HepG2 (cell line): ENCODE results near the gene CACNA2D3. TPM values are rescaled to one million over a fixed set of nuclear protein-coding genes. Genes with fewer than 3 reads are reported as not detected.

ENCODE experiments used
- ATAC-seq: fragments of 200-7000 bp; cut with Tn5 transposase; 3 replicates; pipeline ENCODE4 v1.9.1; 2020; ENCODE audit warnings: mild to moderate bottlenecking, moderate library complexity
- BruUV-seq: library from RNA; stranded (reverse); fragments of 400-500 nt; replicated peaks from 2 replicates; lab custom pipeline; 2021; lab: Mats Ljungman, UMichigan
- CTCF ChIA-PET: fragments of 300-600 bp; formaldehyde crosslinking; extraction: SDS; loops from one replicate; lab custom pipeline; 2021; ENCODE audit warnings: low total read pairs, inconsistent platforms, low intra/inter-chr PET ratio; lab: Yijun Ruan, JAX
- POLR2A ChIA-PET: fragments of 350-600 bp; sonication (Branson Sonifier 250); formaldehyde crosslinking; loops from one replicate; lab custom pipeline; 2020; ENCODE audit warnings: antibody characterized with exemption, inconsistent platforms; lab: Yijun Ruan, JAX
- DNase-seq: peaks from one replicate; pipeline ENCODE4 v3.0.0-alpha.2; 2015; ENCODE audit warnings: low spot score
- FAIRE-seq: peaks from 3 replicates; lab custom pipeline; 2011; peaks lifted over from hg19 to GRCh38; lab: Jason Lieb, UNC
- H2AFZ ChIP-seq: one replicate; pipeline ENCODE4 v1.6.1; 2011; ENCODE audit warnings: low read length, inconsistent platforms
- H3K27ac ChIP-seq: fragments of 300-600 bp; 3 replicates; pipeline ENCODE4 v1.8.0; 2011; ENCODE audit warnings: mixed run types, mild to moderate bottlenecking, mixed read lengths, low read length, inconsistent platforms; ENCODE audit not compliant: insufficient read depth; ENCODE audit errors: extremely low read length
- H3K27me3 ChIP-seq, 2 experiments: fragments of 200-600 bp in 1 of 2; 2 replicates in 1 of 2; 3 replicates in 1 of 2; pipeline versions ENCODE4 v1.6.0 to v1.8.0; 2011; ENCODE audit warnings: low read length in 2 of 2, mild to moderate bottlenecking in 2 of 2, moderate library complexity in 2 of 2, inconsistent platforms in 1 of 2; ENCODE audit not compliant: insufficient read depth in 2 of 2, control insufficient read depth in 1 of 2
- H3K36me3 ChIP-seq, 2 experiments: fragments of 200-600 bp in 1 of 2; replicated peaks in 1 of 2; 2 replicates in 1 of 2; 3 replicates in 1 of 2; pipeline versions ENCODE4 v1.5.1 to v1.8.0; 2011; ENCODE audit warnings: low read length in 2 of 2, inconsistent platforms in 1 of 2; ENCODE audit not compliant: insufficient read depth in 2 of 2, control insufficient read depth in 1 of 2
- H3K4me1 ChIP-seq: 2 replicates; pipeline ENCODE4 v1.5.1; 2012; ENCODE audit warnings: low read length, inconsistent platforms; ENCODE audit not compliant: insufficient read depth
- H3K4me2 ChIP-seq: 2 replicates; pipeline ENCODE4 v1.6.0; 2011; ENCODE audit warnings: low read depth, low read length, inconsistent platforms
- H3K4me3 ChIP-seq, 3 experiments: fragments of 200-600 bp in 1 of 3; sonication (generic), shearing (Covaris generic) in 1 of 3; replicated peaks in 1 of 3; 2 replicates each; pipeline ENCODE4 v1.5.1; 2011 to 2016; ENCODE audit warnings: low read length in 3 of 3, inconsistent platforms in 2 of 3, low read depth in 2 of 3, mild to moderate bottlenecking in 2 of 3, control low read depth in 1 of 3, mixed read lengths in 1 of 3; ENCODE audit not compliant: insufficient read depth in 1 of 3
- H3K79me2 ChIP-seq: one replicate; pipeline ENCODE4 v1.6.1; 2011; ENCODE audit warnings: low read length, inconsistent platforms; ENCODE audit not compliant: insufficient read depth
- H3K9ac ChIP-seq: 2 replicates; pipeline ENCODE4 v1.6.0; 2011; ENCODE audit warnings: mild to moderate bottlenecking, low read depth, low read length, inconsistent platforms; ENCODE audit not compliant: insufficient read depth
- H3K9me3 ChIP-seq: 2 replicates; pipeline ENCODE4 v1.5.1; 2012; ENCODE audit warnings: mild to moderate bottlenecking, low read length
- H4K20me1 ChIP-seq: 2 replicates; pipeline ENCODE4 v1.6.0; 2011; ENCODE audit warnings: inconsistent platforms, mild to moderate bottlenecking, low read length, moderate library complexity; ENCODE audit not compliant: insufficient read depth
- ARID3A ChIP-seq: IDR thresholded peaks from 2 replicates; pipeline ENCODE4 v1.6.1; 2012; ENCODE audit warnings: low read depth, low read length, improper control_type of control experiment
- ERF ChIP-seq: IDR thresholded peaks from 2 replicates; pipeline ENCODE4 v1.6.1; 2018; ENCODE audit warnings: missing biosample characterization, missing genetic modification reagents
- FOXA1 ChIP-seq, 2 experiments: fragments of 450-650 bp in 1 of 2; sonication (generic) in 1 of 2; formaldehyde crosslinking in 1 of 2; IDR thresholded peaks; 2 replicates each; pipeline versions ENCODE4 v1.4.0 to v1.6.1; 2016 to 2020; ENCODE audit warnings: missing genetic modification reagents in 1 of 2
- FOXA3 ChIP-seq: IDR thresholded peaks from 2 replicates; pipeline ENCODE4 v1.6.1; 2016; ENCODE audit warnings: missing genetic modification reagents, missing compliant biosample characterization
- GABPB1 ChIP-seq: IDR thresholded peaks from 2 replicates; pipeline ENCODE4 v1.6.1; 2016; ENCODE audit warnings: mild to moderate bottlenecking, missing genetic modification reagents, moderate library complexity, missing compliant biosample characterization
- GMEB1 ChIP-seq: sonication (generic); formaldehyde crosslinking; IDR thresholded peaks from 2 replicates; pipeline ENCODE4 v1.5.1; 2020; ENCODE audit warnings: missing genetic modification reagents, mild to moderate bottlenecking, borderline replicate concordance
- KDM3A ChIP-seq: IDR thresholded peaks from 2 replicates; pipeline ENCODE4 v1.6.1; 2018; ENCODE audit warnings: low read depth, missing compliant biosample characterization
- MAFK ChIP-seq, 2 experiments: IDR thresholded peaks in 1 of 2; conservative IDR thresholded peaks in 1 of 2; 2 replicates each; pipeline ENCODE4 v1.6.1; 2011; ENCODE audit warnings: improper control_type of control experiment in 2 of 2, low read length in 2 of 2
- RBAK ChIP-seq: sonication (generic); formaldehyde crosslinking; IDR thresholded peaks from 2 replicates; pipeline ENCODE4 v1.5.1; 2020; ENCODE audit warnings: mild to moderate bottlenecking, missing genetic modification reagents
- RFX3 ChIP-seq: IDR thresholded peaks from 2 replicates; pipeline ENCODE4 v1.6.1; 2016; ENCODE audit warnings: missing biosample characterization, missing genetic modification reagents
- RXRB ChIP-seq: IDR thresholded peaks from 2 replicates; pipeline ENCODE4 v1.6.1; 2016; ENCODE audit warnings: borderline replicate concordance, missing genetic modification reagents, missing compliant biosample characterization
- SIN3A ChIP-seq: IDR thresholded peaks from 2 replicates; pipeline ENCODE4 v1.6.1; 2011; ENCODE audit warnings: low read depth, mild to moderate bottlenecking, control low read depth, low read length, borderline replicate concordance
- STAT5B ChIP-seq: sonication (generic); formaldehyde crosslinking; IDR thresholded peaks from 2 replicates; pipeline ENCODE4 v1.4.0; 2020; ENCODE audit warnings: missing genetic modification reagents
- ZFP41 ChIP-seq: sonication (generic); formaldehyde crosslinking; IDR thresholded peaks from 2 replicates; pipeline ENCODE4 v1.4.0; 2020; ENCODE audit warnings: mild to moderate bottlenecking, missing genetic modification reagents, borderline replicate concordance
- ZNF546 ChIP-seq: sonication (generic); formaldehyde crosslinking; conservative IDR thresholded peaks from 2 replicates; pipeline ENCODE4 v1.8.1; 2023; ENCODE audit warnings: mild to moderate bottlenecking, missing genetic modification reagents
- ZSCAN21 ChIP-seq: sonication (generic); formaldehyde crosslinking; IDR thresholded peaks from 2 replicates; pipeline ENCODE4 v1.8.0; 2022; ENCODE audit warnings: mild to moderate bottlenecking, missing genetic modification reagents, moderate library complexity, borderline replicate concordance
- WGBS: methylation state at CpG from one replicate; pipeline ENCODE4 v1.1.6; 2017; ENCODE audit warnings: low lambda C conversion rate; 5-methylcytosine and 5-hydroxymethylcytosine counted together
- in situ Hi-C: cut with HindIII; loops from 2 replicates; pipeline ENCODE4 v1.10.0; 2017; ENCODE audit warnings: low pct_unique_long_range_greater_than_20kb; ENCODE audit not compliant: extremely low pct_ligation_motif_present
- intact Hi-C: fragments of 100-400 bp; cut with micrococcal nuclease; formaldehyde crosslinking; loops from one replicate; pipeline ENCODE4 v1.10.0; 2022; ENCODE audit not compliant: unreplicated experiment
- polyA plus RNA-seq, 8 experiments: library from polyadenylated mRNA; depleted of rRNA in 3 of 8; stranded (reverse) in 7 of 8; unstranded in 1 of 8; fragments of >200 nt; fragmentation: Illumina TruSeq in 4 of 8; extraction: Trizol in 4 of 8; gene quantifications; 2 replicates each; pipeline versions ENCODE4 v1.2.1 to v1.2.3, GENCODE V29; 2011 to 2016; ENCODE audit warnings: low read depth in 4 of 8, missing spikeins in 1 of 8, mixed read lengths in 1 of 8; ENCODE audit not compliant: insufficient read depth in 1 of 8
- total RNA-seq, 5 experiments: library from RNA; depleted of rRNA; stranded (reverse); fragments of >200 nt; fragmentation: Illumina TruSeq; extraction: Trizol; gene quantifications; 2 replicates each; pipeline ENCODE4 v1.2.3, GENCODE V29; 2016; ENCODE audit warnings: low read depth in 1 of 5

The CACNA2D3 gene
- total and polyA plus RNA-seq, 2 of the 13 experiments (the other 11 are each of a cell fraction or from before 2014, with no cell fraction given) = not detected

GRCh38 chr3:54217828-54218227 lies 95.5 kb downstream of the CACNA2D3 start:
- ChIA-PET POLR2A (no interaction called here), CTCF (no interaction called here)
- Histone ChIP-seq H3K4me1 (peaks cover 4% of the 10 kb centered on the region; the same call in 1 of the 2 replicates), H4K20me1 (no peaks in the 10 kb centered on the region), H3K79me2 (no peaks in the 10 kb centered on the region), H3K27ac (no peak overlapping the region), H3K27me3 (no peaks in the 10 kb centered on the region; a peak in 1 of 5 replicates), H3K9me3 (no peaks in the 10 kb centered on the region), H3K4me2 (no peak overlapping the region), H3K4me3 (no peak overlapping the region), H3K36me3 (no peaks in the 10 kb centered on the region), H2AFZ (no peak overlapping the region), H3K9ac (no peak overlapping the region)
- no peak for DNase-seq
- ATAC-seq = no peak
- WGBS = 5% methylated on average over 4 of the region's 5 CpGs
- in situ Hi-C loops = no loop called here
- no peak for TF ChIP-seq RBAK (CRISPR knock-in tag)
- FAIRE-seq = no peak
- no TSS peak for BruUV-seq
- intact Hi-C loops = no loop called here

- Histone ChIP-seq H3K27me3 (no peaks in the 10 kb centered on the region; a peak in 1 of 5 replicates), H3K9me3 (no peaks in the 10 kb centered on the region), H3K36me3 (no peaks in the 10 kb centered on the region), H3K79me2 (no peaks in the 10 kb centered on the region), H3K4me1 (peaks cover 4% of the 10 kb centered on the region; the same call in 1 of the 2 replicates), H3K27ac (no peak overlapping the region), H4K20me1 (no peaks in the 10 kb centered on the region), H3K4me2 (no peak overlapping the region), H3K4me3 (no peak overlapping the region), H3K9ac (no peak overlapping the region), H2AFZ (no peak overlapping the region)
- FAIRE-seq (no peak), DNase-seq (no peak), ATAC-seq (no peak; the same call in 2 of the 3 replicates)
- ChIA-PET POLR2A (no interaction called here), CTCF (no interaction called here)
- intact Hi-C loops = no loop called here
- BruUV-seq = no TSS peak
- in situ Hi-C loops = no loop called here
- TF ChIP-seq RXRB = no peak
- no peak for TF ChIP-seq RFX3 (CRISPR knock-in tag)
- TF ChIP-seq FOXA3 (CRISPR knock-in tag) = peak; percentile 56; the same call in 1 of the 2 replicates
- 0 out of 4 replicates have a peak, but pooled peaks of 1 of the 2 experiments have one; percentile 8 for TF ChIP-seq MAFK (conservative IDR thresholded peaks at IDR 0.05 in 1 of 2, IDR thresholded peaks at IDR 0.05 in 1 of 2; ENCODE audit: low read length in 2 of 2)
- no peak for TF ChIP-seq GMEB1
- no peak for TF ChIP-seq SIN3A
- TF ChIP-seq ZFP41 (CRISPR knock-in tag) = no peak
- TF ChIP-seq ARID3A = 0 out of 2 replicates have a peak, but pooled peaks have one; percentile 61
- TF ChIP-seq ZSCAN21 (CRISPR knock-in tag) = no peak
- peak; percentile 32; the same call in 1 of the 2 replicates for TF ChIP-seq FOXA1 (IDR thresholded peaks at IDR 0.05)
- TF ChIP-seq FOXA1 (CRISPR knock-in tag; IDR thresholded peaks at IDR 0.05) = no peak
- no peak for TF ChIP-seq ZNF546 (CRISPR knock-in tag)
- no peak for TF ChIP-seq ERF (CRISPR knock-in tag)
- no peak for TF ChIP-seq GABPB1
- TF ChIP-seq KDM3A = no peak
- TF ChIP-seq STAT5B = no peak
Observed at GRCh38 chr3:54222316-54222715, 100.0 kb downstream of the CACNA2D3 start.
